ENCODE measurements around the gene NTM. TPM values are rescaled to one million over a fixed set of nuclear protein-coding genes. Genes with fewer than 3 reads are reported as not detected.

Gene NTM
- total and polyA plus RNA-seq, 10 donors: 0.13 to 1.6 (median 0.67) TPM

GRCh38 chr11:131583421-131583820 is 213.0 kb downstream of the NTM start:
- no peaks in the 10 kb centered on the region for H3K36me3 ChIP-seq
- H3K4me1 ChIP-seq: no peaks in the 10 kb centered on the region
- DNase-seq: no peak
- H3K27me3 ChIP-seq (replicated peaks in 1 of 7): peaks cover 0 to 10% (median 0%) of the 10 kb centered on the region in 7 donors
- intact Hi-C loops (cut with DNase I; ENCODE audit: low total_unique reads): loop anchor here (5.0 kb wide), 1 partner anchor 89 kb away; no protein-coding TSS in a partner anchor
- H3K27ac ChIP-seq: no peak overlapping the region
- WGBS, 5 donors: 80 to 89% (median 87%) methylated on average over 5 of the region's 5 CpGs
- TF ChIP-seq POLR2AphosphoS5 (IDR thresholded peaks at IDR 0.05): no peak
- TF ChIP-seq POLR2A (IDR thresholded peaks at IDR 0.05): no peak
- TF ChIP-seq CTCF (IDR thresholded peaks at IDR 0.05 in 8 of 11, conservative IDR thresholded peaks at IDR 0.05 in 3 of 11): no peak
- H3K4me3 ChIP-seq: no peak overlapping the region
- peaks cover 0 to 19% (median 0%) of the 10 kb centered on the region in 8 donors for H3K9me3 ChIP-seq

GRCh38 chr11:131583938-131584337 is 213.5 kb downstream of the NTM start:
- no peak for DNase-seq
- no peaks in the 10 kb centered on the region for H3K4me1 ChIP-seq
- WGBS, 5 donors: 63 to 84% (median 77%) methylated on average over 6 of the region's 6 CpGs
- TF ChIP-seq CTCF (IDR thresholded peaks at IDR 0.05 in 8 of 11, conservative IDR thresholded peaks at IDR 0.05 in 3 of 11) (no peak), POLR2AphosphoS5 (IDR thresholded peaks at IDR 0.05) (no peak), POLR2A (IDR thresholded peaks at IDR 0.05) (no peak)
- no peak overlapping the region for H3K4me3 ChIP-seq
- no peak overlapping the region for H3K27ac ChIP-seq
- peaks cover 0 to 10% (median 0%) of the 10 kb centered on the region in 7 donors for H3K27me3 ChIP-seq (replicated peaks in 1 of 7)
- peaks cover 0 to 19% (median 0%) of the 10 kb centered on the region in 8 donors for H3K9me3 ChIP-seq
- no peaks in the 10 kb centered on the region for H3K36me3 ChIP-seq
- intact Hi-C loops (cut with DNase I; ENCODE audit: low total_unique reads): loop anchor here (5.0 kb wide), 1 partner anchor 88 kb away; no protein-coding TSS in a partner anchor

- no peak overlapping the region for H3K4me3 ChIP-seq
- peaks cover 0 to 15% (median 0%) of the 10 kb centered on the region in 7 donors for H3K27me3 ChIP-seq (replicated peaks in 1 of 7)
- no peaks in the 10 kb centered on the region for H3K4me1 ChIP-seq
- H3K27ac ChIP-seq: no peak overlapping the region
- intact Hi-C loops (cut with DNase I; ENCODE audit: low total_unique reads): loop anchor here (5.0 kb wide), 1 partner anchor 87 kb away; no protein-coding TSS in a partner anchor
- 39 to 59% (median 55%) methylated on average over 24 of the region's 24 CpGs for WGBS, 5 donors
- TF ChIP-seq POLR2A (IDR thresholded peaks at IDR 0.05): no peak
- no peak for TF ChIP-seq CTCF (IDR thresholded peaks at IDR 0.05 in 8 of 11, conservative IDR thresholded peaks at IDR 0.05 in 3 of 11)
- TF ChIP-seq POLR2AphosphoS5 (IDR thresholded peaks at IDR 0.05): no peak
- peaks cover 0 to 19% (median 0%) of the 10 kb centered on the region in 8 donors for H3K9me3 ChIP-seq
- H3K36me3 ChIP-seq: no peaks in the 10 kb centered on the region
- DNase-seq: no peak
Measured at GRCh38 chr11:131584785-131585592, 214.6 kb downstream of the NTM start.

- WGBS, 5 donors: 62 to 89% (median 67%) methylated on average over 3 of the region's 3 CpGs
- Histone ChIP-seq H3K9me3 (peaks cover 0 to 19% (median 0%) of the 10 kb centered on the region in 8 donors), H3K27ac (no peak overlapping the region), H3K4me3 (no peak overlapping the region), H3K36me3 (no peaks in the 10 kb centered on the region), H3K4me1 (no peaks in the 10 kb centered on the region), H3K27me3 (replicated peaks in 1 of 7) (peaks cover 0 to 21% (median 0%) of the 10 kb centered on the region in 7 donors)
- intact Hi-C loops (cut with DNase I; ENCODE audit: low total_unique reads): no loop called here
- no peak for DNase-seq
- TF ChIP-seq CTCF (IDR thresholded peaks at IDR 0.05 in 8 of 11, conservative IDR thresholded peaks at IDR 0.05 in 3 of 11): no peak
- TF ChIP-seq POLR2A (IDR thresholded peaks at IDR 0.05): no peak
- TF ChIP-seq POLR2AphosphoS5 (IDR thresholded peaks at IDR 0.05): no peak
Measured at GRCh38 chr11:131588057-131588456, 217.6 kb downstream of the NTM start.

Measured in spleen (tissue), 11 donors.